Measurements from ENCODE around the gene FRMD4B.

DNA sequence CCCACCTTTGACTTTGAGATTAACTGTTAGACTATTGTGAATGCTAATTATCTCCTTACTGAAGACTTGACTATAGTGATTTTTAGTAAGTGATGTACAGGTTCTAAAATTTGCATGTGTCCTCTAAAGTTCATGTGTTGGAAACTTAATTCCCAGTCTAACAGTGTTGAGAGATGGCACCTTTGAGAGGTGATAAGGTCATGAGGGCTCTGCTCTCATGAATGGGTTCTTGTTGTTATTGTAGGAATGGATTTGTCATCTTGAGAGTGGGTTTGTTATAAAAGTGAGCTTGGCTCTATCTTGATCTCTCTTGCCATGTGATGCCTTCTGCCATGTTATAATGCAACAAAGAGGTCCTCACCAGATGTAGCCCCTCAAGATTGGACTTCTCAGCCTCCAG lies 244.6 kb downstream of the FRMD4B start:
- TF ChIP-seq, protein P1, sequence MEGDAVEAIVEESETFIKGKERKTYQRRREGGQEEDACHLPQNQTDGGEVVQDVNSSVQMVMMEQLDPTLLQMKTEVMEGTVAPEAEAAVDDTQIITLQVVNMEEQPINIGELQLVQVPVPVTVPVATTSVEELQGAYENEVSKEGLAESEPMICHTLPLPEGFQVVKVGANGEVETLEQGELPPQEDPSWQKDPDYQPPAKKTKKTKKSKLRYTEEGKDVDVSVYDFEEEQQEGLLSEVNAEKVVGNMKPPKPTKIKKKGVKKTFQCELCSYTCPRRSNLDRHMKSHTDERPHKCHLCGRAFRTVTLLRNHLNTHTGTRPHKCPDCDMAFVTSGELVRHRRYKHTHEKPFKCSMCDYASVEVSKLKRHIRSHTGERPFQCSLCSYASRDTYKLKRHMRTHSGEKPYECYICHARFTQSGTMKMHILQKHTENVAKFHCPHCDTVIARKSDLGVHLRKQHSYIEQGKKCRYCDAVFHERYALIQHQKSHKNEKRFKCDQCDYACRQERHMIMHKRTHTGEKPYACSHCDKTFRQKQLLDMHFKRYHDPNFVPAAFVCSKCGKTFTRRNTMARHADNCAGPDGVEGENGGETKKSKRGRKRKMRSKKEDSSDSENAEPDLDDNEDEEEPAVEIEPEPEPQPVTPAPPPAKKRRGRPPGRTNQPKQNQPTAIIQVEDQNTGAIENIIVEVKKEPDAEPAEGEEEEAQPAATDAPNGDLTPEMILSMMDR (conservative IDR thresholded peaks at IDR 0.05; ENCODE audit: low read depth in 2 of 2): no peak
- TF ChIP-seq, protein P2, sequence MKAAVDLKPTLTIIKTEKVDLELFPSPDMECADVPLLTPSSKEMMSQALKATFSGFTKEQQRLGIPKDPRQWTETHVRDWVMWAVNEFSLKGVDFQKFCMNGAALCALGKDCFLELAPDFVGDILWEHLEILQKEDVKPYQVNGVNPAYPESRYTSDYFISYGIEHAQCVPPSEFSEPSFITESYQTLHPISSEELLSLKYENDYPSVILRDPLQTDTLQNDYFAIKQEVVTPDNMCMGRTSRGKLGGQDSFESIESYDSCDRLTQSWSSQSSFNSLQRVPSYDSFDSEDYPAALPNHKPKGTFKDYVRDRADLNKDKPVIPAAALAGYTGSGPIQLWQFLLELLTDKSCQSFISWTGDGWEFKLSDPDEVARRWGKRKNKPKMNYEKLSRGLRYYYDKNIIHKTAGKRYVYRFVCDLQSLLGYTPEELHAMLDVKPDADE (IDR thresholded peaks at IDR 0.05): no peak
- no peak for TF ChIP-seq CREB1 (CRISPR knock-in tag; IDR thresholded peaks at IDR 0.05; ENCODE audit: low read depth)
- no peak for TF ChIP-seq POLR2AphosphoS5 (IDR thresholded peaks at IDR 0.05; ENCODE audit: low read depth)
- TF ChIP-seq, protein P3, sequence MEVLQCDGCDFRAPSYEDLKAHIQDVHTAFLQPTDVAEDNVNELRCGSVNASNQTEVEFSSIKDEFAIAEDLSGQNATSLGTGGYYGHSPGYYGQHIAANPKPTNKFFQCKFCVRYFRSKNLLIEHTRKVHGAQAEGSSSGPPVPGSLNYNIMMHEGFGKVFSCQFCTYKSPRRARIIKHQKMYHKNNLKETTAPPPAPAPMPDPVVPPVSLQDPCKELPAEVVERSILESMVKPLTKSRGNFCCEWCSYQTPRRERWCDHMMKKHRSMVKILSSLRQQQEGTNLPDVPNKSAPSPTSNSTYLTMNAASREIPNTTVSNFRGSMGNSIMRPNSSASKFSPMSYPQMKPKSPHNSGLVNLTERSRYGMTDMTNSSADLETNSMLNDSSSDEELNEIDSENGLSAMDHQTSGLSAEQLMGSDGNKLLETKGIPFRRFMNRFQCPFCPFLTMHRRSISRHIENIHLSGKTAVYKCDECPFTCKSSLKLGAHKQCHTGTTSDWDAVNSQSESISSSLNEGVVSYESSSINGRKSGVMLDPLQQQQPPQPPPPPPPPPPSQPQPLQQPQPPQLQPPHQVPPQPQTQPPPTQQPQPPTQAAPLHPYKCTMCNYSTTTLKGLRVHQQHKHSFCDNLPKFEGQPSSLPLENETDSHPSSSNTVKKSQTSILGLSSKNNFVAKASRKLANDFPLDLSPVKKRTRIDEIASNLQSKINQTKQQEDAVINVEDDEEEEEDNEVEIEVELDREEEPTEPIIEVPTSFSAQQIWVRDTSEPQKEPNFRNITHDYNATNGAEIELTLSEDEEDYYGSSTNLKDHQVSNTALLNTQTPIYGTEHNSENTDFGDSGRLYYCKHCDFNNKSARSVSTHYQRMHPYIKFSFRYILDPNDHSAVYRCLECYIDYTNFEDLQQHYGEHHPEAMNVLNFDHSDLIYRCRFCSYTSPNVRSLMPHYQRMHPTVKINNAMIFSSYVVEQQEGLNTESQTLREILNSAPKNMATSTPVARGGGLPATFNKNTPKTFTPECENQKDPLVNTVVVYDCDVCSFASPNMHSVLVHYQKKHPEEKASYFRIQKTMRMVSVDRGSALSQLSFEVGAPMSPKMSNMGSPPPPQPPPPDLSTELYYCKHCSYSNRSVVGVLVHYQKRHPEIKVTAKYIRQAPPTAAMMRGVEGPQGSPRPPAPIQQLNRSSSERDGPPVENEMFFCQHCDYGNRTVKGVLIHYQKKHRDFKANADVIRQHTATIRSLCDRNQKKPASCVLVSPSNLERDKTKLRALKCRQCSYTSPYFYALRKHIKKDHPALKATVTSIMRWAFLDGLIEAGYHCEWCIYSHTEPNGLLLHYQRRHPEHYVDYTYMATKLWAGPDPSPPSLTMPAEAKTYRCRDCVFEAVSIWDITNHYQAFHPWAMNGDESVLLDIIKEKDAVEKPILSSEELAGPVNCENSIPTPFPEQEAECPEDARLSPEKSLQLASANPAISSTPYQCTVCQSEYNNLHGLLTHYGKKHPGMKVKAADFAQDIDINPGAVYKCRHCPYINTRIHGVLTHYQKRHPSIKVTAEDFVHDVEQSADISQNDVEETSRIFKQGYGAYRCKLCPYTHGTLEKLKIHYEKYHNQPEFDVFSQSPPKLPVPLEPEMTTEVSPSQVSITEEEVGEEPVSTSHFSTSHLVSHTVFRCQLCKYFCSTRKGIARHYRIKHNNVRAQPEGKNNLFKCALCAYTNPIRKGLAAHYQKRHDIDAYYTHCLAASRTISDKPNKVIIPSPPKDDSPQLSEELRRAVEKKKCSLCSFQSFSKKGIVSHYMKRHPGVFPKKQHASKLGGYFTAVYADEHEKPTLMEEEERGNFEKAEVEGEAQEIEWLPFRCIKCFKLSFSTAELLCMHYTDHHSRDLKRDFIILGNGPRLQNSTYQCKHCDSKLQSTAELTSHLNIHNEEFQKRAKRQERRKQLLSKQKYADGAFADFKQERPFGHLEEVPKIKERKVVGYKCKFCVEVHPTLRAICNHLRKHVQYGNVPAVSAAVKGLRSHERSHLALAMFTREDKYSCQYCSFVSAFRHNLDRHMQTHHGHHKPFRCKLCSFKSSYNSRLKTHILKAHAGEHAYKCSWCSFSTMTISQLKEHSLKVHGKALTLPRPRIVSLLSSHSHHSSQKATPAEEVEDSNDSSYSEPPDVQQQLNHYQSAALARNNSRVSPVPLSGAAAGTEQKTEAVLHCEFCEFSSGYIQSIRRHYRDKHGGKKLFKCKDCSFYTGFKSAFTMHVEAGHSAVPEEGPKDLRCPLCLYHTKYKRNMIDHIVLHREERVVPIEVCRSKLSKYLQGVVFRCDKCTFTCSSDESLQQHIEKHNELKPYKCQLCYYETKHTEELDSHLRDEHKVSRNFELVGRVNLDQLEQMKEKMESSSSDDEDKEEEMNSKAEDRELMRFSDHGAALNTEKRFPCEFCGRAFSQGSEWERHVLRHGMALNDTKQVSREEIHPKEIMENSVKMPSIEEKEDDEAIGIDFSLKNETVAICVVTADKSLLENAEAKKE (CRISPR knock-in tag; IDR thresholded peaks at IDR 0.05): no peak
- no peak for TF ChIP-seq EZH2 (IDR thresholded peaks at IDR 0.05; ENCODE audit: low read depth, unreplicated experiment)
- no peak for TF ChIP-seq EZH2phosphoT487 (IDR thresholded peaks at IDR 0.05; ENCODE audit: unreplicated experiment)
- no peak for TF ChIP-seq NANOG (IDR thresholded peaks at IDR 0.05; ENCODE audit: borderline replicate concordance)
- TF ChIP-seq JUNB (IDR thresholded peaks at IDR 0.05; ENCODE audit: unreplicated experiment): no peak
- TF ChIP-seq, protein P4, sequence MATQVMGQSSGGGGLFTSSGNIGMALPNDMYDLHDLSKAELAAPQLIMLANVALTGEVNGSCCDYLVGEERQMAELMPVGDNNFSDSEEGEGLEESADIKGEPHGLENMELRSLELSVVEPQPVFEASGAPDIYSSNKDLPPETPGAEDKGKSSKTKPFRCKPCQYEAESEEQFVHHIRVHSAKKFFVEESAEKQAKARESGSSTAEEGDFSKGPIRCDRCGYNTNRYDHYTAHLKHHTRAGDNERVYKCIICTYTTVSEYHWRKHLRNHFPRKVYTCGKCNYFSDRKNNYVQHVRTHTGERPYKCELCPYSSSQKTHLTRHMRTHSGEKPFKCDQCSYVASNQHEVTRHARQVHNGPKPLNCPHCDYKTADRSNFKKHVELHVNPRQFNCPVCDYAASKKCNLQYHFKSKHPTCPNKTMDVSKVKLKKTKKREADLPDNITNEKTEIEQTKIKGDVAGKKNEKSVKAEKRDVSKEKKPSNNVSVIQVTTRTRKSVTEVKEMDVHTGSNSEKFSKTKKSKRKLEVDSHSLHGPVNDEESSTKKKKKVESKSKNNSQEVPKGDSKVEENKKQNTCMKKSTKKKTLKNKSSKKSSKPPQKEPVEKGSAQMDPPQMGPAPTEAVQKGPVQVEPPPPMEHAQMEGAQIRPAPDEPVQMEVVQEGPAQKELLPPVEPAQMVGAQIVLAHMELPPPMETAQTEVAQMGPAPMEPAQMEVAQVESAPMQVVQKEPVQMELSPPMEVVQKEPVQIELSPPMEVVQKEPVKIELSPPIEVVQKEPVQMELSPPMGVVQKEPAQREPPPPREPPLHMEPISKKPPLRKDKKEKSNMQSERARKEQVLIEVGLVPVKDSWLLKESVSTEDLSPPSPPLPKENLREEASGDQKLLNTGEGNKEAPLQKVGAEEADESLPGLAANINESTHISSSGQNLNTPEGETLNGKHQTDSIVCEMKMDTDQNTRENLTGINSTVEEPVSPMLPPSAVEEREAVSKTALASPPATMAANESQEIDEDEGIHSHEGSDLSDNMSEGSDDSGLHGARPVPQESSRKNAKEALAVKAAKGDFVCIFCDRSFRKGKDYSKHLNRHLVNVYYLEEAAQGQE (IDR thresholded peaks at IDR 0.05; ENCODE audit: unreplicated experiment): no peak
- TF ChIP-seq ZNF331 (CRISPR knock-in tag; IDR thresholded peaks at IDR 0.05; ENCODE audit: low read depth): no peak
- TF ChIP-seq STAT1 (IDR thresholded peaks at IDR 0.05; ENCODE audit: unreplicated experiment): no peak
- TF ChIP-seq ZNF114 (CRISPR knock-in tag; IDR thresholded peaks at IDR 0.05): no peak
